Astrocyte (in vitro differentiated cells and primary cell): ENCODE data around the gene UPP1. TPM values are rescaled to one million over a fixed set of nuclear protein-coding genes. Genes with fewer than 3 reads are reported as not detected.

Experiments used
- DNase-seq: peaks from one replicate; pipeline ENCODE4 v3.0.0-alpha.2; 2010; ENCODE audit warnings: low read depth
- FAIRE-seq: peaks from 2 replicates; lab custom pipeline; 2011; peaks lifted over from hg19 to GRCh38; lab: Jason Lieb, UNC
- H2AFZ ChIP-seq: 2 replicates; pipeline ENCODE4 v1.6.0; 2012; ENCODE audit warnings: low read depth, low read length, inconsistent platforms
- H3K27ac ChIP-seq: 2 replicates; pipeline ENCODE4 v1.5.1; 2011; ENCODE audit warnings: low read depth, low read length, inconsistent platforms
- H3K27me3 ChIP-seq: 2 replicates; pipeline ENCODE4 v1.6.0; 2011; ENCODE audit warnings: low read length, inconsistent platforms; ENCODE audit not compliant: insufficient read depth
- H3K36me3 ChIP-seq: 2 replicates; pipeline ENCODE4 v1.5.1; 2011; ENCODE audit warnings: low read length, inconsistent platforms; ENCODE audit not compliant: insufficient read depth
- H3K4me1 ChIP-seq: 2 replicates; pipeline ENCODE4 v1.5.1; 2011; ENCODE audit warnings: low read length, inconsistent platforms; ENCODE audit not compliant: insufficient read depth
- H3K4me2 ChIP-seq: 2 replicates; pipeline ENCODE4 v1.6.0; 2012; ENCODE audit warnings: low read length, inconsistent platforms
- H3K4me3 ChIP-seq: 2 replicates; pipeline ENCODE4 v1.5.1; 2011; ENCODE audit warnings: low read depth, mild to moderate bottlenecking, low read length, inconsistent platforms; ENCODE audit not compliant: insufficient read depth
- H3K79me2 ChIP-seq: 2 replicates; pipeline ENCODE4 v1.6.0; 2012; ENCODE audit warnings: mild to moderate bottlenecking, low read length, inconsistent platforms; ENCODE audit not compliant: insufficient read depth
- H3K9ac ChIP-seq: 2 replicates; pipeline ENCODE4 v1.6.0; 2012; ENCODE audit warnings: mild to moderate bottlenecking, low read length, inconsistent platforms
- H3K9me3 ChIP-seq: 2 replicates; pipeline ENCODE4 v1.5.1; 2012; ENCODE audit warnings: low read depth, mild to moderate bottlenecking, low read length, inconsistent platforms; ENCODE audit not compliant: insufficient read depth
- H4K20me1 ChIP-seq: 2 replicates; pipeline ENCODE4 v1.6.0; 2012; ENCODE audit warnings: low read length, inconsistent platforms; ENCODE audit not compliant: insufficient read depth
- H3K27ac Mint-ChIP-seq: one replicate; pipeline ENCODE4 v1.8.0; 2021; ENCODE audit warnings: mild to moderate bottlenecking, mixed read lengths; ENCODE audit not compliant: unreplicated experiment
- H3K27me3 Mint-ChIP-seq: one replicate; pipeline ENCODE4 v1.8.0; 2021; ENCODE audit warnings: low read depth, mixed read lengths; ENCODE audit not compliant: unreplicated experiment
- H3K36me3 Mint-ChIP-seq: one replicate; pipeline ENCODE4 v1.8.0; 2021; ENCODE audit warnings: low read depth, mixed read lengths; ENCODE audit not compliant: unreplicated experiment
- H3K4me1 Mint-ChIP-seq: one replicate; pipeline ENCODE4 v1.8.0; 2021; ENCODE audit warnings: low read depth, mixed read lengths; ENCODE audit not compliant: unreplicated experiment
- H3K4me3 Mint-ChIP-seq: one replicate; pipeline ENCODE4 v1.8.0; 2021; ENCODE audit warnings: mild to moderate bottlenecking, moderate library complexity, mixed read lengths; ENCODE audit not compliant: unreplicated experiment
- H3K9me3 Mint-ChIP-seq: one replicate; pipeline ENCODE4 v1.8.0; 2021; ENCODE audit warnings: mild to moderate bottlenecking, mixed read lengths; ENCODE audit not compliant: unreplicated experiment
- EZH2 ChIP-seq: IDR thresholded peaks from 2 replicates; pipeline ENCODE4 v1.6.1; 2012; ENCODE audit warnings: mild to moderate bottlenecking, low read length, inconsistent platforms; ENCODE audit not compliant: insufficient read depth
- total RNA-seq: library from RNA; stranded (reverse); gene quantifications from 2 replicates; pipeline ENCODE4 v1.2.1, GENCODE V29; 2021
- TF ChIP-seq, protein P1 (sequence below): IDR thresholded peaks from 2 replicates; pipeline ENCODE4 v1.5.1; 2011; ENCODE audit warnings: low read depth, mild to moderate bottlenecking, inconsistent platforms, low read length, moderate library complexity; ENCODE audit not compliant: insufficient read depth

UPP1 gene
- total RNA-seq, 1 donor from 2014 or later = 54.2 TPM

GRCh38 chr7:48154792-48155413, 65.8 kb downstream of the UPP1 start:
- no peak overlapping the region for H3K4me2 ChIP-seq
- TF ChIP-seq, protein P1, sequence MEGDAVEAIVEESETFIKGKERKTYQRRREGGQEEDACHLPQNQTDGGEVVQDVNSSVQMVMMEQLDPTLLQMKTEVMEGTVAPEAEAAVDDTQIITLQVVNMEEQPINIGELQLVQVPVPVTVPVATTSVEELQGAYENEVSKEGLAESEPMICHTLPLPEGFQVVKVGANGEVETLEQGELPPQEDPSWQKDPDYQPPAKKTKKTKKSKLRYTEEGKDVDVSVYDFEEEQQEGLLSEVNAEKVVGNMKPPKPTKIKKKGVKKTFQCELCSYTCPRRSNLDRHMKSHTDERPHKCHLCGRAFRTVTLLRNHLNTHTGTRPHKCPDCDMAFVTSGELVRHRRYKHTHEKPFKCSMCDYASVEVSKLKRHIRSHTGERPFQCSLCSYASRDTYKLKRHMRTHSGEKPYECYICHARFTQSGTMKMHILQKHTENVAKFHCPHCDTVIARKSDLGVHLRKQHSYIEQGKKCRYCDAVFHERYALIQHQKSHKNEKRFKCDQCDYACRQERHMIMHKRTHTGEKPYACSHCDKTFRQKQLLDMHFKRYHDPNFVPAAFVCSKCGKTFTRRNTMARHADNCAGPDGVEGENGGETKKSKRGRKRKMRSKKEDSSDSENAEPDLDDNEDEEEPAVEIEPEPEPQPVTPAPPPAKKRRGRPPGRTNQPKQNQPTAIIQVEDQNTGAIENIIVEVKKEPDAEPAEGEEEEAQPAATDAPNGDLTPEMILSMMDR = peak; percentile 88
- no peak for TF ChIP-seq EZH2
- no peaks in the 10 kb centered on the region for H4K20me1 ChIP-seq
- Mint-ChIP-seq H3K4me1 (peaks cover 5% of the 10 kb centered on the region), H3K27ac (no peak overlapping the region), H3K36me3 (no peaks in the 10 kb centered on the region), H3K9me3 (no peaks in the 10 kb centered on the region), H3K4me3 (no peak overlapping the region), H3K27me3 (no peaks in the 10 kb centered on the region)
- DNase-seq (no peak), FAIRE-seq (peak; percentile 41)
- no peak overlapping the region for H3K4me3 ChIP-seq
- no peaks in the 10 kb centered on the region for H3K79me2 ChIP-seq
- no peaks in the 10 kb centered on the region for H3K9me3 ChIP-seq
- H3K4me1 ChIP-seq = peaks cover 10% of the 10 kb centered on the region
- no peak overlapping the region for H3K9ac ChIP-seq
- H3K27ac ChIP-seq = no peak overlapping the region
- H3K36me3 ChIP-seq = no peaks in the 10 kb centered on the region
- peak overlapping the region; percentile 28 for H2AFZ ChIP-seq
- H3K27me3 ChIP-seq = peaks cover 6% of the 10 kb centered on the region

Other genes with a start within 250 kb of the UPP1 start
- gene PKD1L1, start 140.8 kb upstream of the UPP1 start, total RNA-seq = 0.31 and 0.39 TPM in 2 replicates
- 31.0 and 34.4 TPM in 2 replicates for gene HUS1, start 109.7 kb upstream of the UPP1 start, total RNA-seq
- gene SUN3, start 60.2 kb upstream of the UPP1 start, total RNA-seq = not detected in 2 replicates
- not detected in 2 replicates for gene C7orf57, start 53.7 kb upstream of the UPP1 start, total RNA-seq
- 0.34 and 0.38 TPM in 2 replicates for gene ABCA13, start 82.2 kb downstream of the UPP1 start, total RNA-seq